Fibroblast of lung (primary cell): ENCODE measurements around the gene SLC44A5. TPM values are rescaled to one million over a fixed set of nuclear protein-coding genes. Genes with fewer than 3 reads are reported as not detected.

Experiments
- DNase-seq, 2 donors: peaks; one replicate each; pipeline versions ENCODE4 v3.0.0 to v3.0.0-alpha.2; 2010; ENCODE audit warnings: low read depth in 2 of 2
- H2AFZ ChIP-seq: 2 replicates; pipeline ENCODE4 v1.5.1; 2012; ENCODE audit warnings: low read length, control low read depth, inconsistent platforms
- H3K27ac ChIP-seq: 2 replicates; pipeline ENCODE4 v1.5.1; 2011; ENCODE audit warnings: low read length, control low read depth; ENCODE audit not compliant: insufficient read depth
- H3K27me3 ChIP-seq: 2 replicates; pipeline ENCODE4 v1.5.1; 2011; ENCODE audit warnings: mild to moderate bottlenecking, low read length; ENCODE audit not compliant: control insufficient read depth, insufficient read depth
- H3K36me3 ChIP-seq: 2 replicates; pipeline ENCODE4 v1.5.1; 2011; ENCODE audit warnings: low read length; ENCODE audit not compliant: control insufficient read depth, insufficient read depth
- H3K4me1 ChIP-seq: 2 replicates; pipeline ENCODE4 v1.5.1; 2011; ENCODE audit warnings: low read length; ENCODE audit not compliant: control insufficient read depth, insufficient read depth; ENCODE audit errors: extremely low read depth
- H3K4me2 ChIP-seq: 2 replicates; pipeline ENCODE4 v1.5.1; 2011; ENCODE audit warnings: low read length, control low read depth; ENCODE audit not compliant: insufficient read depth; ENCODE audit errors: extremely low read depth
- H3K4me3 ChIP-seq, 4 experiments: fragments of 200-600 bp in 1 of 4; sonication (generic) in 1 of 4; replicated peaks in 1 of 4; 2 replicates each; pipeline ENCODE4 v1.5.1; 2011 to 2016; ENCODE audit warnings: low read length in 4 of 4, low read depth in 3 of 4, mild to moderate bottlenecking in 3 of 4, control low read depth in 2 of 4, inconsistent platforms in 1 of 4, mixed read lengths in 1 of 4; ENCODE audit not compliant: insufficient read depth in 1 of 4; ENCODE audit errors: control extremely low read depth in 1 of 4
- H3K79me2 ChIP-seq: 2 replicates; pipeline ENCODE4 v1.5.1; 2012; ENCODE audit warnings: mild to moderate bottlenecking, low read length, inconsistent platforms; ENCODE audit not compliant: control insufficient read depth, insufficient read depth
- H3K9ac ChIP-seq: 2 replicates; pipeline ENCODE4 v1.5.1; 2011; ENCODE audit warnings: mild to moderate bottlenecking, low read length, control low read depth; ENCODE audit not compliant: insufficient read depth
- H3K9me3 ChIP-seq: 2 replicates; pipeline ENCODE4 v1.5.1; 2012; ENCODE audit warnings: low read depth, low read length; ENCODE audit not compliant: control insufficient read depth, insufficient read depth
- H4K20me1 ChIP-seq: 2 replicates; pipeline ENCODE4 v1.5.1; 2011; ENCODE audit warnings: low read length; ENCODE audit not compliant: control insufficient read depth, insufficient read depth; ENCODE audit errors: extremely low read depth
- EZH2 ChIP-seq: IDR thresholded peaks from 2 replicates; pipeline ENCODE4 v1.5.1; 2012; ENCODE audit warnings: low read length, control low read depth, mild to moderate bottlenecking; ENCODE audit errors: missing control alignments
- polyA plus RNA-seq, 2 donors: library from polyadenylated mRNA; depleted of rRNA in 1 of 2; stranded (reverse) in 1 of 2; unstranded in 1 of 2; fragments of >200 nt; gene quantifications; 2 replicates each; pipeline ENCODE4 v1.2.1, GENCODE V29; 2011 to 2012; ENCODE audit warnings: missing spikeins in 1 of 2
- total RNA-seq: library from RNA; depleted of rRNA; stranded (reverse); fragments of >200 nt; gene quantifications from 2 replicates; pipeline ENCODE4 v1.2.1, GENCODE V29; 2014
- TF ChIP-seq, protein P1 (sequence below), 2 donors: IDR thresholded peaks in 1 of 2; conservative IDR thresholded peaks in 1 of 2; 1 replicate in 1 of 2; 2 replicates in 1 of 2; pipeline ENCODE4 v1.5.1; 2011 to 2012; ENCODE audit warnings: low read length in 2 of 2, control low read depth in 1 of 2, inconsistent platforms in 1 of 2, low read depth in 1 of 2, mild to moderate bottlenecking in 1 of 2

SLC44A5 gene
- total and polyA plus RNA-seq, 2 donors (not counting 1 experiment from before 2014, with no cell fraction given) = under 0.01 to 0.03 TPM

DNA sequence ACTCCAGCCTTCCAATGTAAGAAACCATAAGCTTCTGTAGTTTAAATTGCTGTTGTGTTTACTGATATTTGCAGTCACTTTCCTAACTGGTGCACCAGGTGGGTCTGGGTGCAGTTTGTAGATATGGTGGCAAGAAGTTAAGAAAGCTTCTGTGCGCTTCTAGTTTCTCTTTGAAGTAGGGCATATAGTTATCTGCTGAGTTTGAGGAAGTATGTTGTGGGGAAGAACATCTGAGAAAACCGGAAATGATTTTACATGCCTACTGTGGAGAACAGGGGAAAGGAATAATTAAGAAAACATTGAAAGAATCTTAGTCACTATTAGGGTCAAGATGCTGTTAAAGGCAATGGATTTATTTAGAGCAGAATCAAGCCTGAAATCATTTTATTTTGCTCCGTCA is 14.9 kb upstream of the SLC44A5 start:
- no peaks in the 10 kb centered on the region for H3K79me2 ChIP-seq
- DNase-seq = no peak
- H2AFZ ChIP-seq = no peak overlapping the region
- no peak overlapping the region for H3K9ac ChIP-seq
- H3K4me1 ChIP-seq = no peaks in the 10 kb centered on the region
- H3K36me3 ChIP-seq = no peaks in the 10 kb centered on the region
- no peak overlapping the region for H3K27ac ChIP-seq
- no peaks in the 10 kb centered on the region for H4K20me1 ChIP-seq
- TF ChIP-seq, protein P1, sequence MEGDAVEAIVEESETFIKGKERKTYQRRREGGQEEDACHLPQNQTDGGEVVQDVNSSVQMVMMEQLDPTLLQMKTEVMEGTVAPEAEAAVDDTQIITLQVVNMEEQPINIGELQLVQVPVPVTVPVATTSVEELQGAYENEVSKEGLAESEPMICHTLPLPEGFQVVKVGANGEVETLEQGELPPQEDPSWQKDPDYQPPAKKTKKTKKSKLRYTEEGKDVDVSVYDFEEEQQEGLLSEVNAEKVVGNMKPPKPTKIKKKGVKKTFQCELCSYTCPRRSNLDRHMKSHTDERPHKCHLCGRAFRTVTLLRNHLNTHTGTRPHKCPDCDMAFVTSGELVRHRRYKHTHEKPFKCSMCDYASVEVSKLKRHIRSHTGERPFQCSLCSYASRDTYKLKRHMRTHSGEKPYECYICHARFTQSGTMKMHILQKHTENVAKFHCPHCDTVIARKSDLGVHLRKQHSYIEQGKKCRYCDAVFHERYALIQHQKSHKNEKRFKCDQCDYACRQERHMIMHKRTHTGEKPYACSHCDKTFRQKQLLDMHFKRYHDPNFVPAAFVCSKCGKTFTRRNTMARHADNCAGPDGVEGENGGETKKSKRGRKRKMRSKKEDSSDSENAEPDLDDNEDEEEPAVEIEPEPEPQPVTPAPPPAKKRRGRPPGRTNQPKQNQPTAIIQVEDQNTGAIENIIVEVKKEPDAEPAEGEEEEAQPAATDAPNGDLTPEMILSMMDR (conservative IDR thresholded peaks at IDR 0.05 in 1 of 2, IDR thresholded peaks at IDR 0.05 in 1 of 2; ENCODE audit: low read depth in 1 of 2, low read length in 2 of 2) = no peak
- no peak for TF ChIP-seq EZH2
- no peaks in the 10 kb centered on the region for H3K9me3 ChIP-seq
- no peaks in the 10 kb centered on the region for H3K27me3 ChIP-seq
- H3K4me2 ChIP-seq = no peak overlapping the region
- no peak overlapping the region for H3K4me3 ChIP-seq

DNA sequence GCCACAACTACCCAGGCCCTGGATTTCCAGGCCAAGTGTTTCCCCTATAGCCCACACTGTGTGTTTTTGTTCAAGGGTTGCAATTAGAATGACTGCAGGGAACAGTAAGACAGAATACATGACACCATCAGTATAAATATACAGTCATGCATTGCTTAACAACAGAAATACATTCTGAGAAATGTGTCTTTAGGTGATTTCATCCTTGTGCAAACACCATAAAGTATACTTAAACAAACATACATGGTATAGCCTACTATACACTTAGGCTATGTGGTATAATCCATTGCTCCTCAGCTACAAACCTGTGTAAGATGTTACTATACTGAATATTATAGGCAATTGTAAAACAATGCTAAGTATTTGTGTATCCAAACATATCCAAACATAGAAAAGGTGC is 7.5 kb upstream of the SLC44A5 start:
- no peak overlapping the region for H3K9ac ChIP-seq
- TF ChIP-seq, protein P1 (conservative IDR thresholded peaks at IDR 0.05 in 1 of 2, IDR thresholded peaks at IDR 0.05 in 1 of 2; ENCODE audit: low read depth in 1 of 2, low read length in 2 of 2) = no peak
- no peak for TF ChIP-seq EZH2
- no peak overlapping the region for H2AFZ ChIP-seq
- no peaks in the 10 kb centered on the region for H3K79me2 ChIP-seq
- H3K4me1 ChIP-seq = no peaks in the 10 kb centered on the region
- H3K27me3 ChIP-seq = peaks cover 13% of the 10 kb centered on the region
- no peaks in the 10 kb centered on the region for H3K9me3 ChIP-seq
- H3K4me3 ChIP-seq = no peak overlapping the region
- H3K36me3 ChIP-seq = no peaks in the 10 kb centered on the region
- H4K20me1 ChIP-seq = no peaks in the 10 kb centered on the region
- no peak overlapping the region for H3K27ac ChIP-seq
- no peak overlapping the region for H3K4me2 ChIP-seq
- no peak for DNase-seq

DNA sequence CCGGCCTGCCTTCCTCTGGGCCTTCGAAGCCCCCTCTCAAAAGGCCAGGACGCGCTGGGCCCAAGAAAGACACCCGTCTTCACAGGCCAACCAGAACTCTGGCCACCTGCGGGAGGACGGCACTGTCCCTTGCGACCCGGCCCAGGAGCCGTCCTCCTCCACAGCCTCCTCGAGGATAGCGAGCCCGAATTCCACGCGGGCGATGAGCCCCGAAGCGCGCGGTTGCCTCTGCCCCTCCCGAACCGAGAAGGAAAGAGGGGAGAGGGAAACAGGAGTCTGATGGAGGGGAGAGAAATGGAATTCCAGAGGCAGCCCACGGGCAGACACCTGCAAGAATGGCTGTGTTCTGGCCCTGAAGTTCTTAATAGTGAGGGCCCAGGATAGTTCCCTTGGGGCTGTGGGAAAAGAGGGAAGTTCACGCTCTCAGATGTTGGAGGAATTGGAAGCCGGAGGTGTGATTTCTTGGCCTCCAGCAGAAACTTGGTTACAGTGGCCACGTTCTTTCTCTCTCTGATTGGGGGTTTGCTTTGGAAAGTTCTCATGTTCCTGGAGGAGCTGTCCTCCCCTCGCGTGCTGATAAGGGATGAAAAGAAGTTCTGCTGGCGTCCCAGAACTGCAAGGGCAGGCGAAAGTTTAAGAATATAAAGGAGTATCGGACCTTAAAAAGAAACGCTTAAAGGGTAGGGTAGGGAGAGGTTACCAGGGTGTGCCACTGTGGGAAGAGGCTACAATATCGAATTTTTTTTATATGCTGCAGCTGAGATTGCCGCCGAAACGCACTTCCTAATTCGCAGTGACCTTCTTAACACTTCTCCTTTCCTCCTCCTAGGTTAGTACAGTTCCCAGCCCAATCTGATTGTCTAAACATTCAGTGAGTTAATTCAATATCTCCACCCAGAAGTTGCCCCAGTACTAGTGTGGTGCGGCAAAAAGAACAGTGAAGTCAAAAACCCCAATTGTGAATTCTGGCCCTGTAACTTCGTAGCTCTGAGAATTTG is 5.8 kb upstream of the SLC44A5 start:
- TF ChIP-seq EZH2 = peak; percentile 69
- TF ChIP-seq, protein P1 (conservative IDR thresholded peaks at IDR 0.05 in 1 of 2, IDR thresholded peaks at IDR 0.05 in 1 of 2; ENCODE audit: low read depth in 1 of 2, low read length in 2 of 2) = no peak
- H3K9me3 ChIP-seq = no peaks in the 10 kb centered on the region
- peak; percentile 27 to 51 for DNase-seq
- no peaks in the 10 kb centered on the region for H3K36me3 ChIP-seq
- H2AFZ ChIP-seq = no peak overlapping the region
- H3K27me3 ChIP-seq = peaks cover 16% of the 10 kb centered on the region
- H3K4me2 ChIP-seq = peak overlapping the region; percentile 40
- H3K4me3 ChIP-seq = peak overlapping the region in 1 of 4 experiments; percentile 27
- no peaks in the 10 kb centered on the region for H3K4me1 ChIP-seq
- H4K20me1 ChIP-seq = no peaks in the 10 kb centered on the region
- H3K9ac ChIP-seq = no peak overlapping the region
- no peak overlapping the region for H3K27ac ChIP-seq
- H3K79me2 ChIP-seq = no peaks in the 10 kb centered on the region
